Hepatocyte (in vitro differentiated cells): ENCODE results near the gene NT5M. TPM values are rescaled to one million over a fixed set of nuclear protein-coding genes. Genes with fewer than 3 reads are reported as not detected.

ENCODE experiments used
- DNase-seq: peaks from one replicate; pipeline ENCODE4 v3.0.0-alpha.2; 2016; ENCODE audit warnings: low spot score
- H2AFZ ChIP-seq: fragments of 200-600 bp; sonication (generic); 2 replicates; pipeline ENCODE4 v1.6.0; 2016; ENCODE audit warnings: antibody characterized with exemption, mild to moderate bottlenecking
- H3K27ac ChIP-seq: fragments of 200-600 bp; sonication (generic); 2 replicates; pipeline ENCODE4 v1.5.1; 2016; ENCODE audit warnings: mild to moderate bottlenecking
- H3K27me3 ChIP-seq: fragments of 200-600 bp; sonication (generic); 2 replicates; pipeline ENCODE4 v1.6.1; 2016
- H3K36me3 ChIP-seq: fragments of 200-600 bp; sonication (generic); replicated peaks from 2 replicates; pipeline ENCODE4 v1.5.1; 2016; ENCODE audit warnings: low read depth; ENCODE audit not compliant: insufficient read depth
- H3K4me1 ChIP-seq: fragments of 200-600 bp; sonication (generic); 2 replicates; pipeline ENCODE4 v1.5.1; 2016; ENCODE audit warnings: mild to moderate bottlenecking, moderate library complexity; ENCODE audit not compliant: insufficient read depth
- H3K4me2 ChIP-seq: fragments of 200-600 bp; sonication (generic); 2 replicates; pipeline ENCODE4 v1.6.0; 2016
- H3K4me3 ChIP-seq: fragments of 200-600 bp; sonication (generic); 2 replicates; pipeline ENCODE4 v1.5.1; 2016; ENCODE audit warnings: mild to moderate bottlenecking
- H3K79me2 ChIP-seq: fragments of 200-600 bp; sonication (generic); 2 replicates; pipeline ENCODE4 v1.6.0; 2017; ENCODE audit warnings: mild to moderate bottlenecking
- H3K9me2 ChIP-seq: fragments of 200-600 bp; sonication (generic); replicated peaks from 2 replicates; pipeline ENCODE4 v1.6.0; 2017; ENCODE audit warnings: mild to moderate bottlenecking; ENCODE audit not compliant: insufficient read depth
- H3K9me3 ChIP-seq: fragments of 200-600 bp; sonication (generic); 2 replicates; pipeline ENCODE4 v1.5.1; 2016; ENCODE audit warnings: low read depth, mild to moderate bottlenecking
- H4K20me1 ChIP-seq: fragments of 200-600 bp; sonication (generic); 2 replicates; pipeline ENCODE4 v1.6.0; 2016; ENCODE audit warnings: mild to moderate bottlenecking; ENCODE audit not compliant: insufficient read depth, poor library complexity, severe bottlenecking
- CTCF ChIP-seq: fragments of 200-600 bp; sonication (generic); IDR thresholded peaks from 2 replicates; pipeline ENCODE4 v1.5.1; 2016; ENCODE audit warnings: antibody characterized with exemption, mild to moderate bottlenecking; ENCODE audit not compliant: poor library complexity
- EZH2 ChIP-seq: fragments of 200-600 bp; sonication (generic); IDR thresholded peaks from 2 replicates; pipeline ENCODE4 v1.6.1; 2016; ENCODE audit warnings: antibody characterized with exemption, mild to moderate bottlenecking, borderline replicate concordance
- EZH2phosphoT487 ChIP-seq: fragments of 200-600 bp; sonication (generic); IDR thresholded peaks from one replicate; pipeline ENCODE4 v1.6.1; 2018; ENCODE audit warnings: antibody characterized with exemption, mild to moderate bottlenecking, low read depth, moderate library complexity; ENCODE audit not compliant: unreplicated experiment, severe bottlenecking
- WGBS: methylation state at CpG from one replicate; pipeline ENCODE4 v1.1.6; 2016; ENCODE audit warnings: low lambda C conversion rate; ENCODE audit errors: missing lambda C conversion rate; 5-methylcytosine and 5-hydroxymethylcytosine counted together
- polyA plus RNA-seq: library from polyadenylated mRNA; unstranded; fragments of >200 nt; fragmentation: Nextera tagmentation; extraction: Ambion mirVana; gene quantifications from 2 replicates; pipeline ENCODE4 v1.2.1, GENCODE V29; 2016
- total RNA-seq: library from RNA; depleted of rRNA; stranded (reverse); fragments of >200 nt; gene quantifications from 2 replicates; pipeline ENCODE4 v1.2.3, GENCODE V29; 2014

The NT5M gene
- total and polyA plus RNA-seq, 2 experiments from 2014 or later = 3.4 to 3.5 TPM

- H3K36me3 ChIP-seq = no peaks in the 10 kb centered on the region
- no peak for TF ChIP-seq EZH2phosphoT487
- no peak for TF ChIP-seq EZH2
- no peak for TF ChIP-seq CTCF
- H3K4me1 ChIP-seq = peaks cover 4% of the 10 kb centered on the region
- H4K20me1 ChIP-seq = no peaks in the 10 kb centered on the region
- no peak overlapping the region for H2AFZ ChIP-seq
- H3K79me2 ChIP-seq = no peaks in the 10 kb centered on the region
- no peak overlapping the region for H3K4me3 ChIP-seq
- H3K27me3 ChIP-seq = no peaks in the 10 kb centered on the region
- no peaks in the 10 kb centered on the region for H3K9me2 ChIP-seq
- no peak overlapping the region for H3K4me2 ChIP-seq
- 95% methylated on average over 31 of the region's 31 CpGs for WGBS
- no peaks in the 10 kb centered on the region for H3K9me3 ChIP-seq
- peak; percentile 3 for DNase-seq
- H3K27ac ChIP-seq = no peak overlapping the region
Observed at GRCh38 chr17:17346428-17347233, 43.5 kb downstream of the NT5M start.

GRCh38 chr17:17347234-17347955 is 44.2 kb downstream of the NT5M start:
- peak; percentile 3 for DNase-seq
- Histone ChIP-seq H3K79me2 (no peaks in the 10 kb centered on the region), H3K9me3 (no peaks in the 10 kb centered on the region), H3K4me1 (peaks cover 4% of the 10 kb centered on the region), H3K4me3 (no peak overlapping the region), H3K4me2 (no peak overlapping the region), H3K36me3 (no peaks in the 10 kb centered on the region), H3K27me3 (no peaks in the 10 kb centered on the region), H3K9me2 (no peaks in the 10 kb centered on the region), H3K27ac (no peak overlapping the region), H2AFZ (no peak overlapping the region), H4K20me1 (no peaks in the 10 kb centered on the region)
- TF ChIP-seq EZH2 = no peak
- no peak for TF ChIP-seq EZH2phosphoT487
- TF ChIP-seq CTCF = no peak
- WGBS = 91% methylated on average over 15 of the region's 15 CpGs

- no peak for DNase-seq
- TF ChIP-seq CTCF (no peak), EZH2 (no peak), EZH2phosphoT487 (no peak)
- no peaks in the 10 kb centered on the region for H3K27me3 ChIP-seq
- H3K27ac ChIP-seq = no peak overlapping the region
- no peaks in the 10 kb centered on the region for H3K9me3 ChIP-seq
- H3K79me2 ChIP-seq = no peaks in the 10 kb centered on the region
- no peak overlapping the region for H3K4me2 ChIP-seq
- no peak overlapping the region for H3K4me3 ChIP-seq
- peaks cover 4% of the 10 kb centered on the region for H3K4me1 ChIP-seq
- H3K9me2 ChIP-seq = no peaks in the 10 kb centered on the region
- no peaks in the 10 kb centered on the region for H3K36me3 ChIP-seq
- H2AFZ ChIP-seq = no peak overlapping the region
- no peaks in the 10 kb centered on the region for H4K20me1 ChIP-seq
- 92% methylated on average over 10 of the region's 10 CpGs for WGBS
Observed at GRCh38 chr17:17347956-17348871, 45.0 kb downstream of the NT5M start.
